ENCODE measurements around the gene PC.
"Not testable (repeated sequence)": the region's sequence is repeated elsewhere in the genome, so short reads cannot be mapped to it uniquely, and the experiment has no call there.

The PC gene

DNA sequence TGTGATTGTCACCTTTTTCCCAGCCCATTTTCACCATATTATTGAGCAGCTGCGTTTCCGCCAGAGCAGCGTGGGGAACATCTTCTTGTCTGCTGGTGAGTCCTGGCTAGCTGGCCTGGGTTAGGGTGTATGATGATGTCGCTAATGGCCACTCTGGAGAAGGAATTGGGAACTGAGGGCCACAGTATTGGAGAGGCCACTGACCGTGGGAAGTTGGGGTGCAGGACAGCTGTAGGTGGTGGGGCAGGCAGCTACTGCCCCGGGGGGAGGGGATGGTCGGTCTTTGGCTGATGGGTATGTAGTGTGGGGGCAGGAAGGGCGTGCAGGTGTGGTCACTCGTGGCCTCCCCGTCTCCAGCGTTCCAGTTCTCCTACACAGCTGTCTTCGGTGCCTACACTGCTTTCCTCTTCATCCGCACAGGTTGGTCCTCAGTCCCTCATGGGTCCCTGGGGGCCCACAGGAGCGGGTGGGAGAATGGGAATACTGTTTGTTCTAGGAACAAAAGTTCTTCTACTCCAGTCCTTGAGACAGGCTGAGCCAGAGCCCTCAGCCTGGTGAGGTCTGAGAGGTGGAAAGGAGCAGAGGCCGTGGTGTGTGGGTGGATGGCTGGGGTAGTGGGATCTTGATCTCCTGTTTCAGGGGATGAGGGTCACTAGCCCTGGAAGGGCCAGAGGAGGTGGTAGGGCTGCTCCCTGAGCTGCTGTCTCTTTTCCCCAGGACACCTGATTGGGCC lies 112.9 kb downstream of the PC start:
- no peak for DNase-seq

DNA sequence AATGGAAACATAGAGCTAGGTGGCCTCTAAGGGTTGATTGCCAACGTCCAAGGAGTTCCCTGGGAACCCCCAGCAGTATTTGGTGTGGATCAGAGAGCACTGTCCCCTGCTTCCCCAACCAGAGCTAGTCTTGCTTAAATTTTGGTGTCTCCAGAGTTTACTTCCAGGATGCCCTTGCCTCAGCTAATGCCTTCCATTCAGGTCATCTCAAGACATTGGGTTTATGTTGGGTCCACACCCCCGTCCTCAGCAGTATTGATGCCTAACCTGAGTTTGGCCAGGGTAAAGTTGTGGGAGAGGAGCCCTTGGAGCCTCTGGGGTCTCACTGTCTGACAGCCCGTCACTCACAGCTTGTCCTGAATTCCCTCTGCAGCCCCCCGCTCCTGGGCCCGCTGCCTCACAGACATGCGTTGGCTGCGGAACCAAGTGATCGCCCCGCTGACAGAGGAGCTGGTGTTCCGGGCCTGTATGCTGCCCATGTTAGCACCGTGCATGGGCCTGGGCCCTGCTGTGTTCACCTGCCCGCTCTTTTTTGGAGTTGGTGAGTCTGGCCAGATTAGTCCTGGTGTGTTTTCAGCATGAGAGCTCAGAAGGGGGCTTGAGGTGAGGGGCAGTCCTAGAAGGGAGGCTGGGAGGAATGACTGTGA lies 113.6 kb downstream of the PC start:
- DNase-seq, result no peak

DNA sequence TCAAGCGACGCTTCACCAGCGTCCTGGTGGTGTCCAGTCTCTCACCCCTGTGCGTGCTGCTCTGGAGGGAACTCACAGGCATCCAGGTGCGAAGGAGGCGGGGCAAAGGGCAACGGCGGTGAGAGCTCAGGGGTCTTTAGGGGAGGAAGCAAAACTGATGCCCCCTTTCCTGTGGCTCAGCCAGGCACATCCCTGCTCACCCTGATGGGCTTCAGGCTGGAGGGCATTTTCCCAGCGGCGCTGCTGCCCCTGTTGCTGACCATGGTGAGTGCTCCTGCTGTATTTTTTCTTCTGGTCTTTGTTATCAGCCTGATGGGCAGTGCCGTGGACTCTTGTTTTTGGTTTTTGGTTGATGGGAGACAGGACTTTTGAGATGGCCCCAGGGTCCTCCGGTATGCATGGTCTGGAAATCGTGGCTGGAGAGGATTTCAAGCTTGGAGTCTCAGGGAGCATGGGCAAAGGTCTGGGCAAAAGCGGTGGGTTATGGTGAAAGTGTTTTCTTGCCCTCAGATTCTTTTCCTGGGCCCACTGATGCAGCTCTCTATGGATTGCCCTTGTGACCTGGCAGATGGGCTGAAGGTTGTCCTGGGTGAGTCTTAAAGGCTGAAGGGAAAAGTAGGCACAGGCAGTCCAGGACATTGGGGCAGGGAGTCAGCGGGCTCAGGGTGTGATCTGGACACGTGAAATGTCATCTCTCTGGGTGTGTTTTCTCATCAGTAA lies 114.2 kb downstream of the PC start:
- no peak for DNase-seq

DNA sequence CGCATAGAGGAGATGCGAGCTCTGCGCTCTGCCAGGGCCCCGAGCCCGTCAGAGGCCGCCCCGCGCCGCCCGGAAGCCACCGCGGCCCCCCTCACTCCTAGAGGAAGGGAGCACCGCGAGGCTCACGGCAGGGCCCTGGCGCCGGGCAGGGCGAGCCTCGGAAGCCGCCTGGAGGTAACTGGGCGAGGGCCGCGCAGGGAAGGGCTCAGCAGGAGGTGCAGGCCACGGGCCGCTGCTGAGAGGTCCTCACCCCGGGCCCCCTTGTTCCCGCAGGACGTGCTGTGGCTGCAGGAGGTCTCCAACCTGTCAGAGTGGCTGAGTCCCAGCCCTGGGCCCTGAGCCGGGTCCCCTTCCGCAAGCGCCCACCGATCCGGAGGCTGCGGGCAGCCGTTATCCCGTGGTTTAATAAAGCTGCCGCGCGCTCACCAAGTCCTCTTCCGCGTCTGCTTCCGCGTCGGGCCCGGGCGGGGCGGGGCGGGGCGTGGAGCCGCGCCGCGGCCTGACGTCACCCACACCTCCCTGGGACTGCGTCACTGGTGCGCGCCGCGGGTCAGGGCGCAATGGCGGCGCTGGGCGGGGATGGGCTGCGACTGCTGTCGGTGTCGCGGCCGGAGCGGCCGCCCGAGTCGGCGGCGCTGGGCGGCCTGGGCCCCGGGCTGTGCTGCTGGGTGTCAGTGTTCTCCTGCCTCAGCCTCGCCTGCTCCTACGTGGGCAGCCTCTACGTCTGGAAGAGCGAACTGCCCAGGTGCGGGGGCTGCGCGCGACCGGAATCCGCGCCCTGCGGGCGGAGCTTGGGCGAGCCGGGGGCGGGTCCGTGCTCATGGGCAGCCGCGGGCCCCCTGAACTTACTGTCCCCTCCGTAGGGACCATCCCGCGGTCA lies 115.0 kb downstream of the PC start, which contains the start of gene RCE1:
Gene RCE1 (plus strand): TSS at position 546 of the 880 bp plus-strand sequence. CDS start 15 bp downstream, at position 561.
- DNase-seq, result peak in 54 of 56 donors; percentile 36 to 94 (median 83)

DNA sequence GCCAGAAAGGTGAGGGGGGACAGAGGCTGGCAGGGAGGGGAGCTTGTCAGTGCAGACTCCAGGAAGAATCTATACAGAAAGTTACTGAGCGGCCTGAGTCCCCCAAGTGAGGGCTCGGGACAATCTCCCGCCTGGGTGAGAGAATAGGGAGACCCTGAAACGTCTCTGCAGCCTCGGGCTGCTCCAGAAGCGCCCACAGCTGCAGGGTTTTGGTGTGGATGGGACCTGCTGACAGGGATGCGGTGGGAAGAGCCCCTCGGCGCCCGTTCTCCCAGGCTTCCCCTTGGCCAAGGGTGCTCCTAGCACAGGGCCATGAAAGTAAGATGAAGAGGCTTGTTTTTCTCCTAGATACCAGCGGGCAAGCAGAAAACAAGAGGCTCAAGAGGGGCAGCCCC lies 115.7 kb downstream of the PC start:
- DNase-seq, result no peak

DNA sequence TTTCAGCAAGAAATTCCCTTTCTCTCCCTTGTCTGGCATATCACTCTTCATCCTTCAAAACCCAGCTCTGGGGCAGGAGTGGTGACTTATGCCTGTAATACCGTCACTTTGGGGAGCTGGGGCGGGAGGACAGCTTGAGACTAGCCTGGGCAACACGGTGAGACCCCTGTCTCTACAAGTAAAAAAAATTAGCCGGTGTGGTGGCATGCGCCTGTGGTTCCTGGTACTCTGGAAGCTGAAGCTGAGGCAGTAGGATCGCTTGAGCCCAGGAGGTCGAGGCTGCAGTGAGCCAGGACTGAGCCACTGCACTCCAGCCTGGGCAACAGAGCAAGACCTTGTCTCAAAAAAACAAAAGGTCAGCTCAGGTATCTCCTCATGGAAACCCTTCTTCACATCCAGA lies 116.3 kb downstream of the PC start:
- DNase-seq, result no peak

DNA sequence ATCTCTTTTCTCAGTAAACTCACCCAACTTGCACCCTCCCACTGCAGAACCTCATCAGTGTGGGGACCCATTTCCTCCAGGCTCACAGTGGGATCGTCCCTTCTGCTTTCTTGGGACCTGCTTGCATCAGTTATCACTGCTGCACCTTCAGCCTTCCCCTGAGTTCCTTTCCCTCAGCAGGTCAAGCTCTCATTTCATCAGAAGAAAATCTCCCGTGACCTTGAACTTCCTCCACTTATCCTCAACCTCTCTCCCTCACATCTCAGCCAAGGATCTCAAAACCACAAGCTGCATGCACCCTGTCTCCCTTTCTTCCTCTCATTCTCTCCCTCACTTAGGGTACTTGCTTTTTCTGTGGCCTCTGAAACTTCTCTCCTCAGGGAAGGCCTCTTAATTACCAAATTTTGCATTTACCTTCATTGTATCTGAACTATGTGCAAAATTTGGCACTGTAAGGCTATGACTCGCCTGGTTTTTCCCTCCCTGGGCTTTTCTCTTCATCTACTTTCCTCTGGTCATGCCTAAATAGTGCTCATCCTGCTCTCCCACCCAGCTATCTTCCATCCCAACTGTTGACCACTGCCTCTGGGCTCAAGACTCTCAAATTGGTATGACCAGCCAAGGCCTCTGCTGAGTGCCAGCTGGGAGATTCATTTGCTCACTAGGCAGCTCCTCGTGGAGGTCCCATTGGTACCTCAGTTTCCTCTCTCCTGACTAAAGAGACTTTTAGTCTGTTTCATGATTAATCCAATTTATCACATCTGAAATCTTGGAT lies 117.7 kb downstream of the PC start:
- no peak for DNase-seq

DNA sequence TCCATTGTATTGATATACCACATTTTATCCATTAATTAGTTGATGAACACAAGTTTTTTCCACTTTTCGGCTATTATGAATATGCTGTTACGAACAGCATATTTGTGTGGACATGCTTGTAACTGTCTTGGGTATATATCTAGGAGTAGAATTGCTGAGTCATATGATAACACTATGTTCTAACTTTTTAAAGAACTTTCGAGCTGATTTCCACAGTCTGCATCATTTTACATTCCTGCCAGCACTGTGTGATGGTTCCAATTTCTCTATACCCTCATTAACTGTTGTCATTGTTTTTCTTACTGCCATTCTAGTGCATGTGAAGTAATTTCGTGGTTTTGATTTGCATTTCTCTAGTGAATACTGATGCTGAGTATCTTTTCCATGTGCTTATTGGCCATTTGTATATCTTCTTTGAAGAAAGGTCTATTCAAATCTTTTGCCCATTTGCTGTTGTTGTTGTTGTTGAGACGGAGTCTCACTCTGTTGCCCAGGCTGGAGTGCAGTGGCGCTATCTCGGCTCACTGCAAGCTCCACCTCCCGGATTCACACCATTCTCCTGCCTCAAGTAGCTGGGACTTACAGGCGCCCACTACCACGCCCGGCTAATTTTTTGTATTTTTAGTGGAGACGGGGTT lies 122.3 kb downstream of the PC start:
- no peak for DNase-seq

DNA sequence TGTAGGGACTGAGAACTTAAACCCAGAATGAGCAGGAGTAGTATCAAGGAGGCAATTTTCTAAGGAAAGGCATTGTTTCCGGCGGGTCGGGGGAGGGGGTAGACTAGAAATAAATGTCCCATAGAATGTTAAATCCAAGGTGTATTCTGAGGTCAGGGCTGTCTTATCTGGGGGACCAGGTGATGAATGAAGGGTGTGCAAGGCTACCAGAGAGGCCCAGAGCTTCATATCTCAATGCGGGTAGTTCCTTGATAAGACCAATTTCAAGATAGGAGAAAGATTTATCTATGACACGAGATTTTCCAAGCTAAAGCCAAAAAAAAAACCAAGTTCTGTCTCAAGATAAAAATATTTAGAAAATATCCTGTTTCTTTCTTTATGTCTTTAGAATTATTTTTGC lies 123.2 kb downstream of the PC start:
- DNase-seq, result no peak

DNA sequence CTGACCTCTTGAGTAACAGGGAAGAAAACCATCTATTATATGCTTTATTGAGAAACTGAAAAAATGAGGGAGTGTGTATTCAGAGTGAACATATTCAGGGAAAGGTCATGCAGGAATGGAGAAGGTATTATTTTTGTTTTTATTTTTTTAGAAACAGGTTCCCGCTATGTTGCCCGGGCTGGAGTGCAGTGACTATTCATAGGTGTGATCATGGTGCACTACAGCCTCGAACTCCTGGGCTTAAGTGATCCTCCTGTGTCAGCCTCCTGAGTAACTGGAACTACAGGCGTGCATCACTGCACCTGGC lies 123.7 kb downstream of the PC start:
- DNase-seq, result no peak

DNA sequence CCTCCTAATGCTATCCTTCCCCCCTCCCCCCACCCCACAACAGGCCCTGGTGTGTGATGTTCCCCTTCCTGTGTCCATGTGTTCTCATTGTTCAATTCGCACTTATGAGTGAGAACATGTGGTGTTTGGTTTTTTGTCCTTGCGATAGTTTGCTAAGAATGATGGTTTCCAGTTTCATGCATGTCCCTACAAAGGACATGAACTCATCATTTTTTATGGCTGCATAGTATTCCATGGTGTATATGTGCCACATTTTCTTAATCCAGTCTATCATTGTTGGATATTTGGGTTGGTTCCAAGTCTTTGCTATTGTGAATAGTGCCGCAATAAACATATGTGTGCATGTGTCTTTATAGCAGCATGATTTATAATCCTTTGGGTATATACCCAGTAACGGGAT lies 133.6 kb downstream of the PC start:
- not testable (repeated sequence) for DNase-seq

DNA sequence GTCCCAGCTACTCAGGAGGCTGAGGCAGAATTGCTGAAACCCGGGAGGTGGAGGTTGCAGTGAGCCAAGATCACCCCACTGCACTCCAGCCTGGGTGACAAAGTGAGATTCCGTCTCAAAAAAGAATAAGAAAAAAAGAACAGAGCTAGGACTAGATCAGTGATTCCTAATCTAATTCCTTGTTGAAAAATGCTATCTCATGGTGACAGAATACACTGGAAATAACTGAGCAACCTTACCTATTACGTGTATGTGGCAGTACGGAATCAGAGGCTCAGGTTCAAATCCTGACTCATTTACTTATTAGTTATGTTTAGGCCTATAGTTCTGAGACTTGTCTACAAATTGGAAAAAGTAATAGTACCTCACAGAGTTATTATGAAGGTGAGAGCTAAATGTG lies 134.5 kb downstream of the PC start:
- no peak for DNase-seq

DNA sequence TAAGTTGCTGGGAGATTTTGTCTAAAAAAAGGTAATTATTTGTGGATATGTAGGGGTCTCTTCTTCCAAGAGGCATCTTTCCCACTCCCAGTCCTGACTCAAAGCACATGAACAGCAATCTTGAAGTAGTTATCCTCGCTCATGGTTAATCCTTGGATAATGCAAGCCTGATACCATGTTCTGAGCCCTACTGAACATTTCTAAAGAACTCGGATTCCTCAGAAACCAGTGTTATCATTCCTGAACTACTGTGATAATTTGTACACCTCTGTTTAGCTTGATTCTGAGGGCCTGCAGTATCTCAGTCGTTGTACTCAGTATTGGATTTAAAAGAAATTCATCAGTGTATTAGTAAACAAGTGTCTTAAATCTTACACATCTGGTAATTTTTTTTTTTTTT lies 137.3 kb downstream of the PC start:
- DNase-seq, result no peak

DNA sequence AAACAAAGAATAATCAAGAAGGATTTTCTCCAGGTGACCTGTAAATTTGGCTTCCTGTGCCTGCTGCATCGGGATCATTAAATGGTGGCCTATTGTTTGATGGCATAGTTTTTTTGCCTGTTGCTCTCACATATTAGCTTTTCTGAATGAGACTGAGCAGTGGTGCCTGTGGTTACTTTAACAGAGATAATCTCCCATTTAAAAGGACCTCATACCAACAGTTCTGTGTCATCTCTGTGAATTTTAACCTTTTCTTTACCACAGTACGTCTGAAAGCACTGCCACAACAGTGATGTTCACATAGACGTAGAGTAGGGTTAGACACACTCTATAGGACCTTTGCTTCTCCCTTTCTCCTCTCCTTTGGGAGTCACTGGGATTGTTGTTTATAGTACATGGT lies 137.8 kb downstream of the PC start:
- no peak for DNase-seq

DNA sequence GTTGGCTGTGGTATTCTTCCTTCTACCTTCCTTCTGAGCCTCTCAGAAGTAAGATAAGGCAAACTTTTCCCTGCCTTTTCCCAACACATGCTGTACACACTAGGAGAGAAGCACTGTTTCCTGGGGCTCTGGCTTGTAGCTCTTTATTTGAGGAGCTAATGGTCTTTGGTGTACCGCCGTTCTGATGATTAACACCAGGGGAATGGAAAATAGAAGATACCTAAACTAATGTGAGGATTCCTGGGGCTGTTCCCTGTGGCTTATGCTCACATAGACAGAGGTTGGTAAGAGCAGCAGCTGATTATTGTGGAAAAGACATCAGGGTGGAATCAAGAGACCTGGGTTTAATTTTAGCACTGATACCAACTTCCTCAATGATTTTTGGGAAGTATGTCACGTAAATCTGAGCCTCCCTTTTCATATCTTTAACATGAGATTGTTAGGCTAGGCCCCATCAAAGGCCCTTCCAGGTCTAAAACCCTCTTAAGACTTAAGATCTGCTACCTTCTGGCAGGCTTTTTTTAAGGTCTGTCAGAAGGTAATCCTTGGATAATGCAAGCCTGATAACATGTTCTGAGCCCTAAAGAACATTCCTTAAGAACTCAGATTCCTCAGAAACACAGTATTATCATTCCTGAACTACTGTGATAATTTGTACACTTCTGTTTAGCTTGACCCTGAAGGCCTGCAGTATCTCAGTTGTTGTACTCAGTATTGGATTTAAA lies 139.8 kb downstream of the PC start:
- no peak for DNase-seq

DNA sequence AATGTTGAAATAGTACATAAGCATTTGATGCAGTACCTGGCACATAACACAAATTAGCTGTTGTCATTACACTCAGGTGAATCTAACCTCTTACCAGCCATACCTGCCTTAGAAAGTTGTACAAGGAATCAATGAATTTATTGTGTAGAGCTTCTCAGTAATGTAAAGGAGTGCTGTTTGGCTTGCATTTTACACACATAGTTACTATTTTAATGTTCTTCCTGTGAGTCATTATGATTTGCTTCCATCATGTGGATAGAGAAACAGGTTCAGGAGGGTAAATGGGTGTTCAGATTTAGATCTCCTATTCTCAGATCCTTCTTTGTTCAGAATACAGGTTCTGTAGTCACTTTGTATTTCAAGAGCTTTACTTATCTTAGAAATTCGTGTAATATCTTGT lies 142.5 kb downstream of the PC start:
- DNase-seq, result no peak

DNA sequence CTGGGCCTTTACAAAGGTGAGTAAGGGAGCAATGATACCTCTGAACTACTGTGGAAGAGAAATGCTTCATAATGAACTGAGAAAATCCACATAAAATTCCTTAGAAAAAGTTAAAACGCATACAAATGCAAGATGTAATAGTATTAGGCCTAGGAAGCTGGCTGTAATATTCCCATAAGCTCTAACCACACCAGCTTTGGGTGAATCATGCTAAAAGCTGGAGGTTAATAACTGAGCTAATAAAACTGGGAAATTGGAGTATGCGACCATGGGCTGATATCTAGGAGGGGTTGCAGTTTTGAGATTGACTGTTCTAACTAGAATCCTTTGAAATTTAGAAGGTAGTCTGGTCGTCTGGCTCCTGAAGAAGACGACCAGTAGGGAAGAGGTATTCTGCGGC lies 143.5 kb downstream of the PC start:
- DNase-seq, result no peak

DNA sequence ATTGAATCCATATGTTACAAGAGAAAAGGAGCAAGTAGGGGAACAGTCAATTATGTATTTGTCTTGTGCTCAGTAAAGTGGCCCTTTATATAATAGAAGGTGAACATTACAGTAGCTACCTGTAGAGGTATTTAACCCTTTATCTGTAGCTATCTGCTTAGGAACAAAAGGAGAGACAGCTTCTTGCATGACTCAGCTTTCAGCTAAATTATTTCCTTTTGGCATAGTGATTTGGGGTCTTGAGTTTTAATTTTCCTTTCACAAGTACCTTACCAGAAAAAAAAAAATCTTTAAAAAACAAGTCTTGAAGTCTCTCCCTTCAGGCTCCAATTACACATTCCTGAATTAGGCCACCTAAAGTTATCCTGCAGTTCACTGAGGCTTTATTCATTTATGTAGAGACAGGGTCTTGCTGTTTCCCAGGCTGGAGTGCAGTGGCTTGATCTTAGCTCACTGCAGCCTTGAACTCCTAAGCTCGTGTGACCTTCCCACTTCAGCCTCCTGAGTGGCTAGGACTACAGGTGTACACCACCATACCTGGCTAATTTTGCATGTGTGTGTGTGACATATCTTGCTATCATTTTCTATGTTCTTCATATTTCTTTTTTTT lies 147.5 kb downstream of the PC start:
- no peak for DNase-seq

DNA sequence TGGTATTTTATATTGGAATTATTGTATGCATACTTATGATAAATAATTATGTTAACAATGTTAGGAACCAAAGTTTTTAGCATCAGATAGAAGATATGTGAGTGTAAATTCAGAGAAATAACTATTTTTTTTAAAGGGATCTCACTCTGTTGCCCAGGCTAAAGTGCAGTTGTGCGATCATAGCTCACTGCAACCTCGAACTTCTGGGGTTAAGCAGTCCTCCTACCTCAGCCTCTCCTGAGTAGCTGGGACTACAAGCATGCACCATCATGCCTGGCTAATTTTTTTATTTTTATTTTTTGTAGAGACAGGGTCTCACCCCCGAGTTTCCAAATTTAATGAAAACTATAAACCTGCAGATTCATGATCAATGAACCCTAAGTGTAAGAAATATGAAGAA lies 148.6 kb downstream of the PC start:
- no peak for DNase-seq
